HG03565 (cell line): ENCODE measurements around the gene ATL1.
A peak's percentile ranks its signal among the peaks of the same experiment; 100 is the strongest.
"Not testable (repeated sequence)": the region's sequence is repeated elsewhere in the genome, so short reads cannot be mapped to it uniquely, and the experiment has no call there.

Experiments
- ATAC-seq: cut with Tn5 transposase; IDR thresholded peaks from one replicate; pipeline ENCODE4 v1.9.1; 2021; ENCODE audit warnings: mild to moderate bottlenecking, moderate library complexity; ENCODE audit not compliant: unreplicated experiment

Gene ATL1

DNA sequence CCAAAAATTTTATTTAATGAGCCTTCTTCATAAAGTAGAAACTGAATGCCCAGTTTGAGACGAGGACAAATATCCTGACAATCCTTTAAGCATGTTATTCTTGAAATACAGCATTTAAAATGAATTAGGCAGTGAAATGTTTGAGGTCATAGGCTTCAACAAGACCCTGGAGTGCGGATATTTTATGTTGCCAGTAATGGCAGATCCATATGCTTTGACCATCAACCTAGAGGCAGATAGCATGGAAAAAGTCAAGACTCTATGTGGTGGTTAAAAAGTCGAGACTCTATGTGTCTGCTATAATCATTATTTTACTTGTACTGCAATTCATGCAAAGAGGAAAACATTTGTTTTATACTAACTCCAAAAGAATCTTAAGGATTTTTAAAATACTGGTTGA lies 25.5 kb upstream of the ATL1 start:
- ATAC-seq = no peak

GRCh38 chr14:50534997-50535396 lies 24.9 kb upstream of the ATL1 start:
- no peak for ATAC-seq

DNA sequence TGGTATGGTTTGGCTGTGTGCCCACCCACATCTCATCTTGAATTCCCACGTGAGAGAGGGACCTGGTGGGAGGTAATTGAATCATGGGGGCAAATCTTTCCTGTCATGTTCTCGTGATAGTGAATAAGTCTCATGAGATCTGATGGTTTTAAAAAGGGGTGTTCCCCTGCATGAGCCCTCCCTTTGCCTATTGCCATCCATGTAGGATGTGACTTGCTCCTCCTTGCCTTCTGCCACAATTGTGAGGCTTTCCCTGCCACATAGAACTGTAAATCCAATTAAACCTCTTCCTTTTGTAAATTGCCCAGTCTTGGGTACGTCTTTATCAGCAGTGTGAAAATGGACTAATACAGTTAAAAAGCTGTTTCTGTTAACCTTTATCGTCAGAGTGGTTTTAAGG lies 21.9 kb upstream of the ATL1 start:
- not testable (repeated sequence) for ATAC-seq

DNA sequence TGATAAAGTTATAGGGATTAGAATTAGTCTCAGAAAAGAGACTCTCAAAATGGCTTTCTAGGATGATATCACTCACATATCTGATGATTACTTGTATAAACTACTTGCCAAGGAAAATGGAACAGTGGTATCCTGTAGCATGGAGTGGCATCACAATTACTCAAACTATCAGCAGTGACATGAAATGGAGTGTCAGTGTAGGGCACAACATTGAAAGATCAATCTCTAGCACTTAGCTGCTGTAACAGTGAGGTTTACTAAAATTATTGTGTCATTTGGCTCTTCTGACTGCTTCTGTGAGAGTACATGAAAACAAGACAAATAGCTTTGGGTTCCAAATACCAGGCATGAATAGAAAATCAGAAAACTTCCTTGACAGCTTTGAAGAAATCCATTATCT lies 20.9 kb upstream of the ATL1 start:
- no peak for ATAC-seq

GRCh38 chr14:50541159-50541567 lies 18.8 kb upstream of the ATL1 start:
- ATAC-seq = no peak

GRCh38 chr14:50542941-50543418 lies 17.0 kb upstream of the ATL1 start:
- ATAC-seq = peak; percentile 60

DNA sequence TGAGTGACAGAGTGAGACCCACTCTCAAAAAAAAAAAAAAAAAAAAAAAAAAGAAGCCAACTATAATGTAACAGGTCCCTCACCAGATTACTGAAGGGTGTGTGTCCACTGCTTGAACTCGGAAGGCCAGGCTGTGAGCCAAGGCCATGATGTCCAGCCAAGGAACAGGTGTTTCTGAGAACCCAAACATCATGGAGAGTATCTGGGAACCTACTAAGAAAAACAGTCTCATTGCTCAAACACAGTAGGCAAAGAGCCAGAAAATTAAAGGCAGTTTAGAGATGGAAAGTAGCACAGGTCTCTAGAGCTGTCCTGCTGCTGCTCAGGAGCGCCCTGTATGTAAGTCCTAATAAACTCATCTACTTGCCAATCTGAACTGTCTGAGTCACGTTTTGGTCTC lies 15.0 kb upstream of the ATL1 start:
- ATAC-seq = no peak

GRCh38 chr14:50545618-50546017 lies 14.3 kb upstream of the ATL1 start:
- ATAC-seq = no peak

- no peak for ATAC-seq
These were observed 9.7 kb upstream of the ATL1 start for GRCh38 chr14:50550294-50550693.

DNA sequence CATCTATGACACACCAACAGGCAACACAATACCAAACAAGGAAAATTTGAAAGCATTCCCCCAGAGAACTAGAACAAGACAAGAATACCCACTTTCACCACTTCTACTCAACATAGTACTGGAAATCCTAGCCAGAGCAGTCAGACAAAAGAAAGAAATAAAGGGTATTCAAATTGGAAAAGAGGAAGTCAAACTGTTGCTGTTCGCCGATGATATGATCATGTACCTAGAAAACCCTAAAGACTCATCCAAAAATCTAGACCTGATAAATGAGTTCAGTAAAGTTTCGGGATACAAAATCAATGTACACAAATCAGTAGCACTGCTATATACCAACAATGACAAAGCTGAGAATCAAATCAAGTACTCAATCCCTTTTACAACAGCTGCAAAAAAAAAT lies 8.1 kb upstream of the ATL1 start:
- no peak for ATAC-seq

DNA sequence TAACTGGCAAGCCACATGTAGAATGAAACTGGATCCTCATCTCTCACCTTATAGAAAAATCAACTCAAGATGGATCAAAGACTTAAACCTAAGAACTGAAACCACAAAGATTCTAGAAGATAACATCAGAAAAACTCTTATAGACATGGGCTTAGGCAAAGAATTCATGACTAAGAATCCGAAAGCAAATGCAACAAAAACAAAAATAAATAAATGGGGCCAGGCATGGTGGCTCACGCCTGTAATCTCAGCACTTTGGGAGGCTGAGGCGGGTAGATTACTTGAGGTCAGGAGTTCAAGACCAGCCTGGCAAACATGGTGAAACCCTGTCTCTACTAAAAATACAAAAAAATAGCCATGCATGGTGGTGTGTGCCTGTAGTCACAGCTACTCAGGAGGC lies 7.1 kb upstream of the ATL1 start:
- ATAC-seq = not testable (repeated sequence)

DNA sequence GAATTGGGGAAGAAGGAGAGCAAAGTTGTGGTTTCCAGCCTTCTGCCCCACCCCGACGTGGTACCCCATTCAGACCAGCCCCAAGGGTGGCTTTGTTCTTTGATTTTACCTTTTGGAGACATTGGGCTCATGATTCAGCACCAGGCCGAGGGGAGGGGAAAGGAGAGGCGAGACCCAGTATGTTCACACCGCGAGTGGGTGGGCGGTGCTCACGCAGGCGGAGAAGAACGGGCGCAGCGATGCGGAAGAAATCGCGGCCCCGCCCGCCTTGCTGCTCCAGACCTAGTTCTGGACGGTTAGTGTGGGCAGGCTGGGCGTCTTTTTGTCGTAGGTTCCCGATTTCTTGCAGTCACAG lies 963 bp downstream of the ATL1 start:
- no peak for ATAC-seq

GRCh38 chr14:50562841-50563240 lies 2.9 kb downstream of the ATL1 start:
- ATAC-seq = no peak

DNA sequence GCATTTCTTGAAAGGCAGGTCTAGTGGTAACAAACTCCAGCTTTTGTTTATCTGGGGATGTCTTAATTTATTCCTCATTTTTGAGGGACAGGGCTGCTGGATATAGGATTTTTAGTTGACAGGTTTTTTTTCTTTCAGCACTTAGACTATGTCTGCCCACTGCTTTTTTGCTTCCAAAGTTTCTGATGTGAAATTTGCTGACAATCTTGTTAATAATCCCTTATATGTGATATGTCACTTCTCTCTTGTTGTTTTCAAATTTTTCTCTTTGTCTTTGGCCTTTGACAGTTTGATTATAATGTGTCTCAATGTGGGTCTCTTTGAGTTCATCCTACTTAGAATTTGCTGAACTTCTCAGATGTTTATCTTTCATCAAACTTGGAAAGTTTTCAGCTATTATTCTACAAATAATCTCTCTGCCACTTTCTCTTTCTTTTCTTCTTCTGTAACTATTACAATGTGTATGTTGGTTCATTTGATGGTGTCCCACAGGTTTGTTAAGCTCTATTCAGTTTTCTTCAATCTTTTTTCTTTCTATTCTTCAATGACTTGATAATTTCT lies 9.8 kb downstream of the ATL1 start:
- no peak for ATAC-seq

DNA sequence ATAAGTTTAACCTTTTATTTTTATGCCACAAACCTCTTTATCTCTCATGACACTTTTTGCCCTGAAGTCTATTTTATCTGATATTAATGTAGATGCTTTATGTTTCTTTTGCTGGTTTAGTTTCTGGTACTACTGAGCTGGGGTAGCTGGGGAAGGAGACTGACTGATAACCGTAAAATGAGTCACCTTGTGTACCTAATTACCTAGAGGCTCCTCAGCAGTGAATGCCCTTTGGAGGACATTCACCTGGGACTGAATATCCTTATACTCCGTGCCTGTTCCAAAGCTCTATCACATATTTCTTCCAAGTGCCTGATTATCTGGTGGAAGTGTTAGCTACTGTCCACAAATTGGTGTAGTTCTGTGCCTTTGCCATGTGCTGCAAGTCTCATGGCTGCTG lies 13.9 kb downstream of the ATL1 start:
- no peak for ATAC-seq

DNA sequence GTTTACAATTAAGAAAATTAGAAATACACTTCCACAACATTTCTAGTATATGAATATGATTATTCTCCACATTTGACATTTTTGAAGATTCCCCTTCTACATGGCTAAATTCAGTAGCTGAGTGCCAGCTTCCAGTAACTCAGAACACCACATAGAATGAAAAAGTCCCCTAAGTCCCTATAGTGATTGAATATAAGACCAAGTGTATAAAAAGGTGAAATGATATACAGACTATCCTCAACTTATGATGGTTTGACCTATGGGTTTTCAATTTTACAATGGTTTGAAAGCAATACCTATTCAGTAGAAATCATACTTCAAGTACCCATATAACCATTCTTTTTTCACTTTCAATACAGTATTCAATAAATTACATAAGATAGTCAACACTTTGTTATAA lies 15.8 kb downstream of the ATL1 start:
- ATAC-seq = no peak

DNA sequence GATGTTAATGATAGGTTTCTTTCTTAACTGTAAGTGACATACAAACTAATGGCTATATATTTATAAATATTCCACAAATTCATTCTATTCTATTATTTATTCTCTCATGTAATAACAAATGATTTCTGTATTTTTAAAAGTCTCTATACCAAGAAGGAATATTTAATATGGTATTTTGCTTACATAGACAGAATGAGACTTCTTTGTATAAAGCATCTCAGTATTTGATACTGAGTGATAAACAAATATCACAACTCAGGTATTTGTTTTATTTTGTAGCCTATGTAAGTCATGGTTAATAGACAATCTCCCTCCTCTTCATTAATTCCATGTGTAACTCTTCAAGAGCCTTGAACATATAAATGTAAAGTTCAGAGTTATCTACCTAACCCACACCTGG lies 18.0 kb downstream of the ATL1 start:
- ATAC-seq = no peak

- no peak for ATAC-seq
These were observed 18.5 kb downstream of the ATL1 start for GRCh38 chr14:50578433-50578832.

GRCh38 chr14:50590464-50590863 lies 30.5 kb downstream of the ATL1 start:
- no peak for ATAC-seq

GRCh38 chr14:50594577-50595316 lies 34.8 kb downstream of the ATL1 start:
- ATAC-seq = no peak

GRCh38 chr14:50598765-50599164 lies 38.8 kb downstream of the ATL1 start:
- ATAC-seq = no peak

GRCh38 chr14:50599700-50600444 lies 39.9 kb downstream of the ATL1 start:
- ATAC-seq = no peak
